ENCODE measurements around the gene BMS1.
"Not testable (repeated sequence)": the region's sequence is repeated elsewhere in the genome, so short reads cannot be mapped to it uniquely, and the experiment has no call there.

The BMS1 gene

GRCh38 chr10:42790835-42791234, 8.2 kb downstream of the BMS1 start:
- no peak for DNase-seq

- DNase-seq: no peak
These were observed 13.1 kb downstream of the BMS1 start for GRCh38 chr10:42795701-42796100.

- no peak for DNase-seq
These were observed 18.5 kb downstream of the BMS1 start for GRCh38 chr10:42801135-42801534.

- no peak for DNase-seq
These were observed 20.3 kb downstream of the BMS1 start for GRCh38 chr10:42802876-42803275.

- no peak for DNase-seq
These were observed 27.1 kb downstream of the BMS1 start for GRCh38 chr10:42809676-42810075.

GRCh38 chr10:42812028-42812427, 29.4 kb downstream of the BMS1 start:
- no peak for DNase-seq

- DNase-seq: not testable (repeated sequence)
These were observed 31.5 kb downstream of the BMS1 start for GRCh38 chr10:42813989-42814687.

GRCh38 chr10:42816334-42816733, 33.7 kb downstream of the BMS1 start:
- not testable (repeated sequence) for DNase-seq

GRCh38 chr10:42816912-42817311, 34.3 kb downstream of the BMS1 start:
- DNase-seq: no peak

- not testable (repeated sequence) for DNase-seq
These were observed 34.8 kb downstream of the BMS1 start for GRCh38 chr10:42817417-42817816.

GRCh38 chr10:42826759-42827158, 44.2 kb downstream of the BMS1 start:
- not testable (repeated sequence) for DNase-seq

- no peak for DNase-seq
These were observed 44.6 kb downstream of the BMS1 start for GRCh38 chr10:42827201-42827600.

- not testable (repeated sequence) for DNase-seq
These were observed 45.8 kb downstream of the BMS1 start for GRCh38 chr10:42828391-42828790.

GRCh38 chr10:42830237-42830636, 47.6 kb downstream of the BMS1 start:
- DNase-seq: no peak

- DNase-seq: no peak
These were observed 53.5 kb downstream of the BMS1 start for GRCh38 chr10:42836096-42836495.

- DNase-seq: no peak
These were observed 54.3 kb downstream of the BMS1 start for GRCh38 chr10:42836771-42837468.

GRCh38 chr10:42844810-42845209, 62.2 kb downstream of the BMS1 start:
- DNase-seq: not testable (repeated sequence)

- not testable (repeated sequence) for DNase-seq
These were observed 64.7 kb downstream of the BMS1 start for GRCh38 chr10:42847261-42847660.

- DNase-seq: no peak
These were observed 68.3 kb downstream of the BMS1 start for GRCh38 chr10:42850931-42851330.

GRCh38 chr10:42859256-42859655, 76.7 kb downstream of the BMS1 start:
- DNase-seq: no peak

- DNase-seq: not testable (repeated sequence)
These were observed 77.4 kb downstream of the BMS1 start for GRCh38 chr10:42860016-42860415.

GRCh38 chr10:42862801-42863200, 80.2 kb downstream of the BMS1 start:
- DNase-seq: not testable (repeated sequence)

- no peak for DNase-seq
These were observed 82.0 kb downstream of the BMS1 start for GRCh38 chr10:42864575-42864974.

- DNase-seq: no peak
These were observed 83.1 kb downstream of the BMS1 start for GRCh38 chr10:42865716-42866114.
